ENCODE measurements around the gene PYGO1.
A peak's percentile ranks its signal among the peaks of the same experiment; 100 is the strongest.
"Not testable (repeated sequence)": the region's sequence is repeated elsewhere in the genome, so short reads cannot be mapped to it uniquely, and the experiment has no call there.

Gene PYGO1

GRCh38 chr15:55601374-55601773 is 13.2 kb upstream of the PYGO1 start:
- no peaks in the 10 kb centered on the region for H3K4me1 ChIP-seq (ENCODE audit: control insufficient read depth, insufficient read depth, low read length)
- H3K27me3 ChIP-seq (ENCODE audit: control insufficient read depth, insufficient read depth, low read length): no peaks in the 10 kb centered on the region
- no peak overlapping the region for H3K4me3 ChIP-seq (ENCODE audit: low read length)
- H3K36me3 ChIP-seq (ENCODE audit: control insufficient read depth, insufficient read depth, low read length): no peaks in the 10 kb centered on the region
- no peaks in the 10 kb centered on the region for H3K9me3 ChIP-seq (ENCODE audit: control insufficient read depth, low read length)
- no peak overlapping the region for H3K9ac ChIP-seq (ENCODE audit: low read length)

- H3K9ac ChIP-seq (ENCODE audit: low read length): no peak overlapping the region
- no peaks in the 10 kb centered on the region for H3K36me3 ChIP-seq (ENCODE audit: control insufficient read depth, insufficient read depth, low read length)
- no peaks in the 10 kb centered on the region for H3K4me1 ChIP-seq (ENCODE audit: control insufficient read depth, insufficient read depth, low read length)
- H3K9me3 ChIP-seq (ENCODE audit: control insufficient read depth, low read length): no peaks in the 10 kb centered on the region
- no peak overlapping the region for H3K4me3 ChIP-seq (ENCODE audit: low read length)
- no peaks in the 10 kb centered on the region for H3K27me3 ChIP-seq (ENCODE audit: control insufficient read depth, insufficient read depth, low read length)
These were observed 11.3 kb upstream of the PYGO1 start for GRCh38 chr15:55599439-55599838.

- not testable (repeated sequence) for H3K27me3 ChIP-seq (ENCODE audit: control insufficient read depth, insufficient read depth, low read length); H3K4me3 ChIP-seq (ENCODE audit: low read length); H3K36me3 ChIP-seq (ENCODE audit: control insufficient read depth, insufficient read depth, low read length); H3K4me1 ChIP-seq (ENCODE audit: control insufficient read depth, insufficient read depth, low read length); H3K9ac ChIP-seq (ENCODE audit: low read length); H3K9me3 ChIP-seq (ENCODE audit: control insufficient read depth, low read length)
These were observed 4.9 kb upstream of the PYGO1 start for GRCh38 chr15:55593019-55593418.

- peaks cover 26% of the 10 kb centered on the region for H3K27me3 ChIP-seq (ENCODE audit: control insufficient read depth, insufficient read depth, low read length)
- H3K9me3 ChIP-seq (ENCODE audit: control insufficient read depth, low read length): no peaks in the 10 kb centered on the region
- H3K36me3 ChIP-seq (ENCODE audit: control insufficient read depth, insufficient read depth, low read length): no peaks in the 10 kb centered on the region
- no peak overlapping the region for H3K4me3 ChIP-seq (ENCODE audit: low read length)
- no peak overlapping the region for H3K9ac ChIP-seq (ENCODE audit: low read length)
- H3K4me1 ChIP-seq (ENCODE audit: control insufficient read depth, insufficient read depth, low read length): peaks cover 5% of the 10 kb centered on the region
These were observed 2.6 kb upstream of the PYGO1 start for GRCh38 chr15:55590788-55591187.

- H3K27me3 ChIP-seq (ENCODE audit: control insufficient read depth, insufficient read depth, low read length): peaks cover 26% of the 10 kb centered on the region
- H3K9me3 ChIP-seq (ENCODE audit: control insufficient read depth, low read length): no peaks in the 10 kb centered on the region
- no peaks in the 10 kb centered on the region for H3K36me3 ChIP-seq (ENCODE audit: control insufficient read depth, insufficient read depth, low read length)
- peaks cover 5% of the 10 kb centered on the region for H3K4me1 ChIP-seq (ENCODE audit: control insufficient read depth, insufficient read depth, low read length)
- no peak overlapping the region for H3K4me3 ChIP-seq (ENCODE audit: low read length)
- H3K9ac ChIP-seq (ENCODE audit: low read length): no peak overlapping the region
These were observed 1.1 kb upstream of the PYGO1 start for GRCh38 chr15:55589287-55589686.

GRCh38 chr15:55588815-55589115 is 620 bp upstream of the PYGO1 start:
- Histone ChIP-seq H3K4me3 (ENCODE audit: low read length) (no peak overlapping the region), H3K9ac (ENCODE audit: low read length) (peak overlapping the region; percentile 33), H3K4me1 (ENCODE audit: control insufficient read depth, insufficient read depth, low read length) (peaks cover 5% of the 10 kb centered on the region), H3K36me3 (ENCODE audit: control insufficient read depth, insufficient read depth, low read length) (no peaks in the 10 kb centered on the region), H3K9me3 (ENCODE audit: control insufficient read depth, low read length) (no peaks in the 10 kb centered on the region), H3K27me3 (ENCODE audit: control insufficient read depth, insufficient read depth, low read length) (peaks cover 26% of the 10 kb centered on the region)

- Histone ChIP-seq H3K36me3 (ENCODE audit: control insufficient read depth, insufficient read depth, low read length) (no peaks in the 10 kb centered on the region), H3K4me1 (ENCODE audit: control insufficient read depth, insufficient read depth, low read length) (peaks cover 5% of the 10 kb centered on the region), H3K4me3 (ENCODE audit: low read length) (peak overlapping the region; percentile 22), H3K9ac (ENCODE audit: low read length) (peak overlapping the region; percentile 53), H3K27me3 (ENCODE audit: control insufficient read depth, insufficient read depth, low read length) (peaks cover 26% of the 10 kb centered on the region), H3K9me3 (ENCODE audit: control insufficient read depth, low read length) (no peaks in the 10 kb centered on the region)
These were observed 650 bp downstream of the PYGO1 start for GRCh38 chr15:55587321-55588069.

- H3K4me1 ChIP-seq (ENCODE audit: control insufficient read depth, insufficient read depth, low read length): peaks cover 5% of the 10 kb centered on the region
- no peak overlapping the region for H3K4me3 ChIP-seq (ENCODE audit: low read length)
- H3K9me3 ChIP-seq (ENCODE audit: control insufficient read depth, low read length): no peaks in the 10 kb centered on the region
- H3K9ac ChIP-seq (ENCODE audit: low read length): no peak overlapping the region
- peaks cover 26% of the 10 kb centered on the region for H3K27me3 ChIP-seq (ENCODE audit: control insufficient read depth, insufficient read depth, low read length)
- H3K36me3 ChIP-seq (ENCODE audit: control insufficient read depth, insufficient read depth, low read length): no peaks in the 10 kb centered on the region
These were observed 1.3 kb downstream of the PYGO1 start for GRCh38 chr15:55586808-55587207.

GRCh38 chr15:55576943-55577342 is 11.2 kb downstream of the PYGO1 start:
- H3K36me3 ChIP-seq (ENCODE audit: control insufficient read depth, insufficient read depth, low read length): no peaks in the 10 kb centered on the region
- H3K9me3 ChIP-seq (ENCODE audit: control insufficient read depth, low read length): no peaks in the 10 kb centered on the region
- H3K4me3 ChIP-seq (ENCODE audit: low read length): no peak overlapping the region
- H3K27me3 ChIP-seq (ENCODE audit: control insufficient read depth, insufficient read depth, low read length): no peaks in the 10 kb centered on the region
- H3K9ac ChIP-seq (ENCODE audit: low read length): no peak overlapping the region
- no peaks in the 10 kb centered on the region for H3K4me1 ChIP-seq (ENCODE audit: control insufficient read depth, insufficient read depth, low read length)

- H3K9me3 ChIP-seq (ENCODE audit: control insufficient read depth, low read length): no peaks in the 10 kb centered on the region
- H3K4me3 ChIP-seq (ENCODE audit: low read length): no peak overlapping the region
- no peak overlapping the region for H3K9ac ChIP-seq (ENCODE audit: low read length)
- no peaks in the 10 kb centered on the region for H3K36me3 ChIP-seq (ENCODE audit: control insufficient read depth, insufficient read depth, low read length)
- no peaks in the 10 kb centered on the region for H3K4me1 ChIP-seq (ENCODE audit: control insufficient read depth, insufficient read depth, low read length)
- no peaks in the 10 kb centered on the region for H3K27me3 ChIP-seq (ENCODE audit: control insufficient read depth, insufficient read depth, low read length)
These were observed 14.0 kb downstream of the PYGO1 start for GRCh38 chr15:55574096-55574495.

- Histone ChIP-seq H3K9ac (ENCODE audit: low read length) (no peak overlapping the region), H3K4me3 (ENCODE audit: low read length) (no peak overlapping the region), H3K27me3 (ENCODE audit: control insufficient read depth, insufficient read depth, low read length) (no peaks in the 10 kb centered on the region), H3K9me3 (ENCODE audit: control insufficient read depth, low read length) (no peaks in the 10 kb centered on the region), H3K36me3 (ENCODE audit: control insufficient read depth, insufficient read depth, low read length) (no peaks in the 10 kb centered on the region), H3K4me1 (ENCODE audit: control insufficient read depth, insufficient read depth, low read length) (no peaks in the 10 kb centered on the region)
These were observed 14.9 kb downstream of the PYGO1 start for GRCh38 chr15:55573224-55573623.

GRCh38 chr15:55564347-55565145 is 23.6 kb downstream of the PYGO1 start:
- Histone ChIP-seq H3K27me3 (ENCODE audit: control insufficient read depth, insufficient read depth, low read length) (no peaks in the 10 kb centered on the region), H3K9ac (ENCODE audit: low read length) (no peak overlapping the region), H3K4me3 (ENCODE audit: low read length) (no peak overlapping the region), H3K9me3 (ENCODE audit: control insufficient read depth, low read length) (no peaks in the 10 kb centered on the region), H3K36me3 (ENCODE audit: control insufficient read depth, insufficient read depth, low read length) (no peaks in the 10 kb centered on the region), H3K4me1 (ENCODE audit: control insufficient read depth, insufficient read depth, low read length) (no peaks in the 10 kb centered on the region)

All from mucosa of stomach (tissue), 1 donor.